ENCODE data around the gene IFNG-AS1.

DNA sequence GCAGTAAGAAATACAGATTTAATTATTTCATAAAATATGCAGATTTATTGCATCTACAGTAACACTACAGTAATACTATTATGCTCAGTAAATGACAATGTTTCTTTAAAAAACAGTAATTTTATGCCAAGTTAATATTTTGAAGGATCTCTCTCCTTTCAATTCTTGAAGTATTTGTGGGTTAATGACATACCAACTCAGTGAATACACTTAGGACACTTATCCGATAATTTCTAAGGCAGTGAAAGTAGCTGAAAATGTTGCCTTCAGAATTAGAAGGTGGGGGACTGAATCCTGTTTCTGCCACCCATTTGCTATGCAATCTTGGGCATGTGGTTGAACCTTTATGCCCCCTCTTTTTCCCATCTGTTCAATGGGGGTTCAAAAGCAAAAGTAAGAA lies 24.8 kb upstream of the IFNG-AS1 start:
- TF ChIP-seq, protein P1, sequence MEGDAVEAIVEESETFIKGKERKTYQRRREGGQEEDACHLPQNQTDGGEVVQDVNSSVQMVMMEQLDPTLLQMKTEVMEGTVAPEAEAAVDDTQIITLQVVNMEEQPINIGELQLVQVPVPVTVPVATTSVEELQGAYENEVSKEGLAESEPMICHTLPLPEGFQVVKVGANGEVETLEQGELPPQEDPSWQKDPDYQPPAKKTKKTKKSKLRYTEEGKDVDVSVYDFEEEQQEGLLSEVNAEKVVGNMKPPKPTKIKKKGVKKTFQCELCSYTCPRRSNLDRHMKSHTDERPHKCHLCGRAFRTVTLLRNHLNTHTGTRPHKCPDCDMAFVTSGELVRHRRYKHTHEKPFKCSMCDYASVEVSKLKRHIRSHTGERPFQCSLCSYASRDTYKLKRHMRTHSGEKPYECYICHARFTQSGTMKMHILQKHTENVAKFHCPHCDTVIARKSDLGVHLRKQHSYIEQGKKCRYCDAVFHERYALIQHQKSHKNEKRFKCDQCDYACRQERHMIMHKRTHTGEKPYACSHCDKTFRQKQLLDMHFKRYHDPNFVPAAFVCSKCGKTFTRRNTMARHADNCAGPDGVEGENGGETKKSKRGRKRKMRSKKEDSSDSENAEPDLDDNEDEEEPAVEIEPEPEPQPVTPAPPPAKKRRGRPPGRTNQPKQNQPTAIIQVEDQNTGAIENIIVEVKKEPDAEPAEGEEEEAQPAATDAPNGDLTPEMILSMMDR (conservative IDR thresholded peaks at IDR 0.05; ENCODE audit: low read depth, low read length) = no peak
- no peak for TF ChIP-seq EZH2 (IDR thresholded peaks at IDR 0.05; ENCODE audit: low read length, unreplicated experiment)

Measured in PC-3 (cell line).